Upper lobe of right lung (tissue), 1 donor: Measurements from ENCODE around the gene RXFP2. TPM values are rescaled to one million over a fixed set of nuclear protein-coding genes. Genes with fewer than 3 reads are reported as not detected.

Source experiments
- ATAC-seq: fragments of 200-7000 bp; cut with Tn5 transposase; one replicate; pipeline ENCODE4 v1.9.1; 2020; ENCODE audit warnings: mild to moderate bottlenecking, moderate library complexity
- DNase-seq: peaks from one replicate; pipeline ENCODE4 v3.0.0-alpha.2; 2020
- H3K27ac ChIP-seq: fragments of 200-600 bp; one replicate; pipeline ENCODE4 v1.8.0; 2022
- H3K27me3 ChIP-seq: fragments of 200-600 bp; one replicate; pipeline ENCODE4 v1.8.0; 2022; ENCODE audit warnings: mild to moderate bottlenecking
- H3K36me3 ChIP-seq: fragments of 200-600 bp; one replicate; pipeline ENCODE4 v1.8.0; 2022
- H3K4me1 ChIP-seq: fragments of 200-600 bp; one replicate; pipeline ENCODE4 v1.8.0; 2022
- H3K4me3 ChIP-seq: fragments of 200-600 bp; one replicate; pipeline ENCODE4 v1.8.0; 2022; ENCODE audit warnings: mild to moderate bottlenecking
- H3K9me3 ChIP-seq: fragments of 200-600 bp; one replicate; pipeline ENCODE4 v1.8.0; 2022
- intact Hi-C: fragments of 100-400 bp; cut with DNase I; formaldehyde crosslinking; loops from one replicate; pipeline ENCODE4 v1.11.0; 2022
- total RNA-seq: library from RNA; stranded (reverse); fragmentation: NEBNext Ultra II Directional; extraction: Animal tissue kit (Norgen Biotek cat#: 25700); gene quantifications from one replicate; pipeline ENCODE4 v1.2.1, GENCODE V29; 2021
- TF ChIP-seq, protein P1 (sequence below): fragments of 200-600 bp; IDR thresholded peaks from one replicate; pipeline ENCODE4 v1.8.0; 2022; ENCODE audit warnings: antibody characterized with exemption
- donor health status: DM: no; HTN: yes; CAD: no; lungs with severe emphysema.

The RXFP2 gene
- total RNA-seq, 1 donor from 2014 or later = not detected

DNA sequence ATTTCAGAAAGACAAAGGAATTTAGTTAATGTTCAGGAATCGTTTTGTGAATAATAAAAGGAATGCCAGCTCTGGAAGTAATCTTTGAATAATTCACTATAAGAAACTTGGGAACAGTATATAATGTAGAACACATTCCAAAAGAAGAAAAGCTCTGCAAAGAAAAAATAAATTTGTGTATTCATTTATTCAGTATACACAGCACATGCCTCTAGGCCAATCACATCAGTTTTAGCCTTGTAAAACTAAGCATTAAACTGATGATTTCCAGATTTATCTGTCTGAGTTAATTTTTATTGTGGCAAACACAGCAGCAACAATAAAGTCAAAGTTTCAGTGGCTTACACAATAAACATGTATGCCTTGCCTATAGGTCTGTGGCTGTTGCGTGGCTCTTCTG is 5.7 kb upstream of the RXFP2 start:
- DNase-seq (no peak), ATAC-seq (no peak)
- Histone ChIP-seq H3K36me3 (no peaks in the 10 kb centered on the region), H3K4me1 (peaks cover 4% of the 10 kb centered on the region), H3K4me3 (no peak overlapping the region), H3K27ac (no peak overlapping the region), H3K9me3 (no peaks in the 10 kb centered on the region), H3K27me3 (no peaks in the 10 kb centered on the region)
- intact Hi-C loops = loop anchor here (10.0 kb wide), 1 partner anchor 299 kb away; no protein-coding TSS in a partner anchor
- TF ChIP-seq, protein P1, sequence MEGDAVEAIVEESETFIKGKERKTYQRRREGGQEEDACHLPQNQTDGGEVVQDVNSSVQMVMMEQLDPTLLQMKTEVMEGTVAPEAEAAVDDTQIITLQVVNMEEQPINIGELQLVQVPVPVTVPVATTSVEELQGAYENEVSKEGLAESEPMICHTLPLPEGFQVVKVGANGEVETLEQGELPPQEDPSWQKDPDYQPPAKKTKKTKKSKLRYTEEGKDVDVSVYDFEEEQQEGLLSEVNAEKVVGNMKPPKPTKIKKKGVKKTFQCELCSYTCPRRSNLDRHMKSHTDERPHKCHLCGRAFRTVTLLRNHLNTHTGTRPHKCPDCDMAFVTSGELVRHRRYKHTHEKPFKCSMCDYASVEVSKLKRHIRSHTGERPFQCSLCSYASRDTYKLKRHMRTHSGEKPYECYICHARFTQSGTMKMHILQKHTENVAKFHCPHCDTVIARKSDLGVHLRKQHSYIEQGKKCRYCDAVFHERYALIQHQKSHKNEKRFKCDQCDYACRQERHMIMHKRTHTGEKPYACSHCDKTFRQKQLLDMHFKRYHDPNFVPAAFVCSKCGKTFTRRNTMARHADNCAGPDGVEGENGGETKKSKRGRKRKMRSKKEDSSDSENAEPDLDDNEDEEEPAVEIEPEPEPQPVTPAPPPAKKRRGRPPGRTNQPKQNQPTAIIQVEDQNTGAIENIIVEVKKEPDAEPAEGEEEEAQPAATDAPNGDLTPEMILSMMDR = no peak

DNA sequence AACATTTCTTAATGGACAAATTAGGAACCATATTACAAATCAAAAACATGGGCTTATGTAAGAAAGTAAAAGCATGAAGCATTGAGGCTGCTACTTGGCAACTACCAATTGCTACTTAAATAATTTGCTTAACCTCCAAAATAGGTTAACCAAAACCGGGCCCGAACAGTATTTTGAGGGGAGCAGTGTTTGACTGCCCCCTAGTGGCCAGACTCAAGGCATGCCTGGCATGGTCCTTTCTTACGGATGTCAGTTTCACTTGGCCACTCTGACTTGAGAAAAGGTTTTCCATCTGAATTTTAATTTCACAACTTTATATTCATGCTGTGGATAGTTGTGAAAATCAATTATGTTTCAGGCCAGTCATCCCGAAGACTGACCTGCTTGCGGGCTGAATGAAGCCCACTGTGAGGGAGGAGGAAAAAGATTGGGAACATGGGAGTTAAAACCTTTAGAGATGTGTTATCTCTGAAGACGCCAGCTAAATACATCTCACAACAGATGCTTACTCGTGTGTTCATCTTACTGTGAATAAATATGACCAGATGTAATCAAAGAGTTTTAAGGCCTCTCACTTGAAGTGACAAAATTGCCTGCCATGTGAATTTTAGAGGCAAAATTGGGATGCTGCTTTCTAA is 2.9 kb downstream of the RXFP2 start:
- Histone ChIP-seq H3K9me3 (no peaks in the 10 kb centered on the region), H3K4me1 (peaks cover 2% of the 10 kb centered on the region), H3K27ac (no peak overlapping the region), H3K36me3 (no peaks in the 10 kb centered on the region), H3K4me3 (no peak overlapping the region), H3K27me3 (no peaks in the 10 kb centered on the region)
- peak; percentile 94 for ATAC-seq
- TF ChIP-seq, protein P1 = peak; percentile 98
- DNase-seq = no peak
- intact Hi-C loops = no loop called here

DNA sequence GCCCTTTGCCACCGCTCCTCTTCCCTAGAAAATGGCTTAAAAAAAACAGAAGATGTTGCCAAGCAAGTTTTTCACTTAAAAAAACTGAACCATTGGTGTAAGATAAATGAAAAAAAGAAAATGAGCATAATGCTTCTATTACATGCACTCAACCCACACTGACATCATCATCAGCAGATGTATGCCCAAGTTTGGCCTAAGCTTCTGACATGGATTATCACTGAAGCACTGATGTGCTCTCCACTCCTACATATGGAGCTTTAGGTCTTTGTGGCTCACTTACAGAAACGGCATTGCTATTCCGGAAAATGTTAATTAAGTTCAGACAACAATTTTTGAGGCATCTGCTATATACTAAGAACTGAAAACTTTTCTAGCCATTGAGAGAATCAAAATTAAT is 8.0 kb downstream of the RXFP2 start:
- intact Hi-C loops = no loop called here
- peaks cover 9% of the 10 kb centered on the region for H3K27me3 ChIP-seq
- DNase-seq (no peak), ATAC-seq (no peak)
- H3K4me3 ChIP-seq = no peak overlapping the region
- H3K9me3 ChIP-seq = no peaks in the 10 kb centered on the region
- H3K36me3 ChIP-seq = no peaks in the 10 kb centered on the region
- H3K4me1 ChIP-seq = peaks cover 6% of the 10 kb centered on the region
- H3K27ac ChIP-seq = no peak overlapping the region
- TF ChIP-seq, protein P1 = no peak

DNA sequence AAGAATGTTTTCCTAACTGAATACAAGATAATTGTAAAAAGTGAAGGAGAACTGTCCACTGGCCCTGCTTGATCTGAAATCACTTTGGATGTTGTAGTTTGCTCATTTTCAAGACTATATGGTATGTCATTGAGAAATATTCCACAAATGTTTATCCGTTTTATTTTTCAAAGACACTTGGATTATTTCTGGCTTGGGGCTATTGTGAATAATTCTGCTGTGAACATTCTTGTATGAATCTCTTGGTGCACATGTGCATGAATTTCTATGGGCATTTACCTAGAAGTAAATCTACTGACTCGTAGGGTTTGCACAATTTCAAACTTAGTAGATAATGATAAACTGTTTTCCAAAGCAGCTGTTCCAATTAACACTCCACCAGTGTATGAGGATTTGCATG is 8.6 kb downstream of the RXFP2 start:
- Histone ChIP-seq H3K36me3 (no peaks in the 10 kb centered on the region), H3K9me3 (no peaks in the 10 kb centered on the region), H3K4me3 (no peak overlapping the region), H3K27me3 (peaks cover 9% of the 10 kb centered on the region), H3K4me1 (peaks cover 6% of the 10 kb centered on the region), H3K27ac (no peak overlapping the region)
- ATAC-seq = no peak
- DNase-seq = no peak
- TF ChIP-seq, protein P1 = no peak
- intact Hi-C loops = no loop called here

DNA sequence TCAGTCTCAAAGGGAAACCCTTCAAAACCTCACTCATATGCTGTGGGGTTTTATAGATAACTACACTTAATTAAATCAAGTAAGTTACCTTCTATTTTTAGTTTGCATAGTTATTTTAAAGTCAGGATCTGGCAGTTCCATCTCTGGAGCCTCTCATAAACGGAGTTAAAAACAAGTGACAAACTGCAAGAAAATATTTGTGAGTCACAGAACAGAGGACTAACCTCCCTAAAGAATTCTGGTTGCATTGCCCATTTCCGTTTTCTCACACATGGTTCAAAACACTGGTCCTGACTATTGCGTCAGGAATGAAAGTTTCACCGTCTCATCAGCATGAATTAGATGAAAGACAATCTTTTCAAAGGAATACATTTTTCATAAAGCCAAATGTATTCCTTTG is 10.6 kb downstream of the RXFP2 start:
- peaks cover 9% of the 10 kb centered on the region for H3K27me3 ChIP-seq
- TF ChIP-seq, protein P1 = no peak
- H3K36me3 ChIP-seq = no peaks in the 10 kb centered on the region
- no peak overlapping the region for H3K4me3 ChIP-seq
- ATAC-seq (no peak), DNase-seq (no peak)
- intact Hi-C loops = no loop called here
- H3K9me3 ChIP-seq = no peaks in the 10 kb centered on the region
- H3K4me1 ChIP-seq = peaks cover 6% of the 10 kb centered on the region
- no peak overlapping the region for H3K27ac ChIP-seq

DNA sequence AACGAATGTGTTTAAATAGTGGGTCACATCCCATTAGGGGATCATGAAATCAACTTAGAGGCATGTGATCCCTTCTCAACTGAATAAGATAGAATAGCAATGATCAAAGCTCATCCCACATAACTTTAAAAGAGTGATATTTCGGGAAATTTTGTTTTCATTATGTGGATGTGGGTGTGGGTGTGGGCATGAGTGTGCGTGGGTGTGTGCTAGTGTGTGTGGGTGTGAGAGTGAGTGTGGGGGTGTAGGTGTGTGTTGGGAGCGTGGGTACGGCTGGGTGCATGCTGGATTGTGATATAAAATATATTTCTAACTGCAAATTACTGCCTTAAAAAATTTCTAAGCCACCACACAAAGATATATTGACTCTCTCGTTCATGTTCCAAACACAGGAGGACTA is 15.9 kb downstream of the RXFP2 start:
- no peaks in the 10 kb centered on the region for H3K4me1 ChIP-seq
- no peaks in the 10 kb centered on the region for H3K9me3 ChIP-seq
- intact Hi-C loops = no loop called here
- H3K36me3 ChIP-seq = no peaks in the 10 kb centered on the region
- no peak overlapping the region for H3K27ac ChIP-seq
- no peak overlapping the region for H3K4me3 ChIP-seq
- TF ChIP-seq, protein P1 = no peak
- ATAC-seq (no peak), DNase-seq (no peak)
- H3K27me3 ChIP-seq = peaks cover 9% of the 10 kb centered on the region
